HG02678 (cell line): ENCODE measurements around the gene CDCP1.
"Not testable (repeated sequence)": the region's sequence is repeated elsewhere in the genome, so short reads cannot be mapped to it uniquely, and the experiment has no call there.

Experiments
- ATAC-seq: cut with Tn5 transposase; IDR thresholded peaks from one replicate; pipeline ENCODE4 v1.9.1; 2021; ENCODE audit warnings: mild to moderate bottlenecking, moderate library complexity; ENCODE audit not compliant: unreplicated experiment

CDCP1 gene

DNA sequence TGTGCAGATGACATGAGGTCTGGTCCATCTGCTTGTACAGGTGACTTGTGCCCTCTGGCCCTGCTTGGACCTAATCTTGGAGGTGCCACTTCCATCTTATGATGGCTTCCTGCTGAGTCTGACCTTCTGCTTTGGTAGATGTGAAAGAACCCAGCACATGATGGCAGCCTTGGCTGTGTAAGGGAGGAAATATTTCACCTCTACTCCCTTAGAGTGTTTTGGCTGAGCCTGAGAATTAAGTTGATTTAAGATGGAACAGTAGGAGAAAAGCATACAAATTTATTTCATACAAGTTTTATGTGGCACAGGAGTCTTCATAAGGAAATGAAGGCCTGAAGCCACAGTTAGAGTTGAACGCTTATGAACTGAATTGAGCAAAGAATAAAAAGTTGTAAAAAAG is 27.6 kb upstream of the CDCP1 start:
- ATAC-seq, result no peak

DNA sequence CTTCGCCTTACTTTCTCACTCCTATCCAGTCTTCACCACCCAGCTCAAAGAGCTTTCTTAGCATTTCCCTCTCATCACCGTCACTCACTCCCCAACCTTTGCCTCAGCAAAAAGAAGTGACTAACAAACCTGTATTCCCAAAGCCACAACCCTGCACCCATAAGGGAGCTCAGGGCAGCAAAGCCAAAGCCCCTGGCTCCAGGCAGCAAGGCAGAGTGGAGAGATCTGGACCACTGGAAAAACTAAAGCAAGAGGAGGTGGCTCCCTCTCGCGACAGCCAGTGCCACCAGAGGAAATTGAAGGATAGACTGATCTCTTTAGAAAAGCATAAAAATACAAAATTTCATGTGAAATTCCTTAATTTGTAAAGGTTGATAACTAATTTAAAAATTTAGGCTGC is 25.1 kb upstream of the CDCP1 start:
- ATAC-seq, result no peak

DNA sequence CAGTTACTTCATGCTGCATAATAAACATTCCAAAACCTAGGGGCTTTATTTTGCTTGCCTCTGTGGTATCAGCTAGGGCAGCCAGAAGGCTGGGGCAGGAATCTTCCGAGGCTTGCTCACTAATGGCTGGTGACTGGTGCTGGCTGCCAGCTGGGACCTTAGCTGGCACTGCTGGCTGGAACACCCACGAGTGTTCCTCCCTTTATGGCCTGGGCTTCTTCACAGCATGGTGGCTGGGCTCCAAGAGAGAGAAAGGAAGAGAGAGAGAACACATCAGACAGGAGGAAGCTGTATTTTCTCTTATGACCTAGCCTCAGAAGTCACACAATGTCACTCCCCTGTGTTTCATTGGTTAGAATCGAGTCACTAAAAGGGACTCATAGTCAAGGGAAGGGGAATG is 23.9 kb upstream of the CDCP1 start:
- ATAC-seq, result no peak

DNA sequence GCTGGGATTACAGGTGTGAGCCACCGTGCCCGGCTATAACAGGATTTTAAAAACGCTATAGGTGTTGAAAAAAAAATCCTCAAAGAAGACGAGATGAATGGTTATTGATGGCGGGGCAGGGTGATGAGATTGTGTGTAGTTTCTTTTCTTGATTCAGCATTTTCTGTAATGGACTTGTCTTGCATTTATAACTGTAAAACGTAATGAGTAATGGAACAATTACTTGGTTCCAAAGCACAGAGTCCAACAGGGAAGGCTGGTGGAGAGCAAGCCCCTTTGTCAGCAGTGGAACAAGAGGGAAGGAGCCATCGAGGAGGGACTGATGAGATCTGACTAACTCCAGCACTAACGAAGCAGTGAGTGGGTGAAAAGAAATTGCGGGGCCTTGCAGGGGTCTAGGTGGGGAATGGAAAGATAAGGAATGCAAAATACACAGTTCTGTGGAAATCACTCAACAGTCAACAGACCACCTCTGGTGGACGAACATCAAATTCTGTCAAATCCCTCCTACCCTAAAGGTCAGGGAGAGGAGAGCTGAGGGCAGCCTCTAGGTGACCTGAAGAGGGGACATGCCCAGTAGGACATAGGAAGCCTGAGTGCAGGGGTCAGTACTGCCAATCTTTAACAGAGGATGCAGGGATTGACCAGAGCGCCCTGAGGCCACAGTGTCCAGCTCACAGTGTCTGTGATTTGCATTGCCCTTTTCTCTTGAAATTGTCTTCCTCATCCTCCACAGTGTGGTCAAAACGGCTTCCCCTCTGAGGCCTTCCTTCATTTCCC is 23.1 kb upstream of the CDCP1 start:
- ATAC-seq, result no peak

DNA sequence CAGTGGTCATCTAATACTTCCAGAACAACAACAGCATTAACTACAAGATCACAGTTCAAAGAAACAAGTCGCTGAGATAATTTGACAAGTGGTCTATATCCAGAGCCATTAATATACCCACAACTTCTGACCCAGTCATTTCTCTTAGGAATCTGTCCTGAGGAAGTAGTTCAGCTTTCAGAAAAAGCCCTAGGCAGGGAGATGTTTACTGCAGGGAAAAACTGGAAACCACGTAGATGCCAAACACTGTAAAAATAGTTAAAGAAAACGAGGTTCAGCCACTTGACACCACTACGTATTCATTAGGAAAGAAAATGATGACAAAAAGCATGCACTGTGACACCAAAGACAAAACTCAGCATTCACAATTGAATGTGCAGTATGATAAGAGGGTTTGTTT is 22.3 kb upstream of the CDCP1 start:
- ATAC-seq, result no peak

DNA sequence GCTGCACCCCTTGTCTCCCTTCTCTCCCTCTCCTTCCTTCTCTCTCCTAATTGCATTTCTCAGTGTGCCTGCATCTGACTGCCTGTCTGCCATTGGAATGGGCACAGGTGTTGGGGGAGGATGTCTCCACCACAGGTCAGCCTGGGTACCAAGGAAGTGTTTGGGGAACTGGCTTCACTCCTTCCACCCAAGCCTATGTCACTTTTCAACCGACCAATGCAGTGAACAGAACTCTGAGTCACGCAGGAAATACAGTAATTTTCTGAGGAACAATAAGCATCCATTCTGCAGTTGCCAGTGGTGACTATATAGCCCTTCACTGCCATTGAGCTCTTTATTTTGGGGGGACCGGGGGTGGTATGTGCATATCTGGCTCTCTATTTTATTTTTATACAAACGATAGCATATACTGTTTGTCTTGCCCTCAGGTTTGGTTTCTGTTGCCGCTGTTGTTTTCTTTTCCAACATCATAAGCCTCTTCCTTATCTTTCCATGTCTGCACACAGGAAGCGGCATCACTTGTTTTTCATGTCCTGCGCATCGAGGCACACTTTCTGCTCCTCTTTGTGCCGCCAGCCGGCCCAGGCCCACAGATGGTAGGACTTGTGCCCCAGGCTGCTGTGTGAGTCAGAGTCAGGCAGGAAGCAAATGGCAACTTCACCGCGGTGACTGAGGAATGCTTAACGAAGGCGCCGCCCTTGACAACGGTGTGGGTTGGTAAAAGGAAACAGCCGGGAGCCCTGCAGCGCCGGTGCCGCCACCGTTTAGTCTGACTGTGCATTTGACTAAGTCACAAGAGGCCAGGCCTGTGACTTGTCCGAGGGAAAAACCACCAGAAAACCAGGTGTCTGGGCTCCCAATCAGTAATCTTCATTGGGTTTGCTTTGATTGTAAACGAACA is 21.1 kb upstream of the CDCP1 start:
- ATAC-seq, result peak; percentile 86

DNA sequence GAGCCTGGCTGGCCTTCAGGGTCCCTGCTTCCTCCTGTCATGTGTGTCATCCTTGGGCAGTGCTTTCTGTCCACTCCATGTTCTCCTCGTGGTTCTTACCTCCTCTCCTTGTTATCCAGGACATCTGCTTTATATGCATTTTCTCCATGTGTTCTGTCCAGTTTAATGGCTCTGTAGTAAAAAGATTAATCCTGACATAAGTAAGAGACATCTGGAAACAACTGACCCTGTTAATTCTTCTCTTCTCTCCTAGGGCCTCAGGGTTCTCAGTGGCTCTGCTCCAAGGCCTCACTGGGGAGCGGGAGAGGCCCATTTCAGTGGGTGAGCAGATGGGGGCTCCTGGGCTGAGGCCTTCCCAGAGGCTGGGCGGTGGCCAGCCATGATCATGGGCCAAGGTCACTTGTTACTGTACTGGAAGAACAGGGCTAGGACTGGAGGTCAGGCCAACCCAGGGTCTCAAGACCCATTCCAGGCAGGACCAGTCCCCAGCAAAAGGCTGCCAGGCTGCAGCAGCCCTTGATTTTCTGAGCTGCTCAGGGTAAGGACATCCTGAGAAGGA is 20.2 kb upstream of the CDCP1 start:
- no peak for ATAC-seq

DNA sequence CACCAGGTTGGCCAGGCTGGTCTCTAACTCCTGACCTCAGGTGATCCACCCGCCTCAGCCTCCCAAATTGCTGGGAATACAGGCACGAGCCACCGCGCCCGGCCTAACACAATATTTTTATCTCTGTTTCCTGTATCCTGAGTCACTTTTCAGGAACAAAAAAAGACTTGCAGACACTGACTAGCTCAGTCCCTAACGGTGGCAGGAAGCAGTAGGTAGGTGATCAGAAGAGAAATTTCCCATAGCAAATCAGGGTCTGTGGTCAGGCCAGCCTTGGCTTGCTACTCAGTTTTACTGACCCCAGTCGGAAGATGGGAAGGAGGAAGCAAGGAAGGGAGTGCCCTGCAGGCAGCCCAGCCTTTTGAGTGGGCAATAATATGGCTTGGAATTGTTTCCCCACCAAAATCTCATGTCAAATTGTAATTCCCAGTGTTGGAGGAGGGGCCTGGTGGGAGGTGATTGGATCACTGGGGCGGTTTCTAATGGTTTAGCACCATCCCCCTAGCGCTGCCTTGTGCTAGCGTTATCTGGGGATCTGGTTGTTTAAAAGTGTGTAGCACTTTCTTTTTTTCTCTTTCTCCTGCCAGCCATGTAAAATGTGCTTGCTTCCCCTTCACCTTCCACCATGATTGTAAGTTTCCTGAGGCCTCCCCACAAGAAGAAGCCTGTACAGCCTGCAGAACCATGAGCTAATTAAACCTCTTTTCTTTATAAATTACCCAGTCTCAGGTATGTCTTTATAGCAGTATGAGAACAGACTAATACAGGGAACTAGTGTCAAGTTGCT is 19.5 kb upstream of the CDCP1 start:
- no peak for ATAC-seq

DNA sequence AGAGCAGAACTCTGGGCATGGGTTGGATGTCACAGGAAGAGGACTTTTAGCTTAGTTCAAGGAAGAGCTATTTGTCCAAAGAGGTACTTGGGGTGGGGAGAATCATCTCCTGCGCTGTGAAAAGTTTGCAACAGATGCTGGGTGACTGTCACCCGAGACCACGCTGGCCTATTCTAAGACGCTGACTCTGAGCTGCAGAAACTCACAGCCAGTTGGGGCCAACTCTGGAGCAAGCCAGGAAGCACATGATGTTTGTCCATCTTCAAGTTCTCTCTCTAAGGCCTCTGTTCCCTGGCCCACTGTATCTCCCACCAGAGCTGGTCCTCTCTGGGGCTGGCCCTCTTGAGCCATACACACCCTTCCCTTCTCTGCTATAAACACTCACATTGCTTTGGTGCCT is 17.9 kb upstream of the CDCP1 start:
- ATAC-seq, result no peak

DNA sequence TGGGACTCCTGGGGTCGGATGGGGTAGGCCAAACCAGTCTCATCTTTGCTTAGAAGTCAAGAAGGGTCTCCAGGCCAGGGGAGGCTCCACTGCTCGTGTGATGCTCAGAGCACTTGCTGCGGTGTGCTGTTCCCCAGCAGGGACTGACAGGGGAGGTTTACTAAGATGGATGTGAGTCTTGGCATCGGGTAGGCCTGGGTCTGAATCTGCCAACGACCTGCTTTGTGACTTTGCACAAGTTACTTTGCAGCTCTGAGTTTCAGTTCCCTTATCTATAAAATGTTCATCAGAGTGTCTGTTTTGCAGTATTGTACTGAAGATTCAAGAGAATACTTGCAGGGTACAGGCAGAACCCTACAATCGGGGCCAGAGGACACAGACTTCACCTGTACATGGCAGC is 17.3 kb upstream of the CDCP1 start:
- no peak for ATAC-seq

DNA sequence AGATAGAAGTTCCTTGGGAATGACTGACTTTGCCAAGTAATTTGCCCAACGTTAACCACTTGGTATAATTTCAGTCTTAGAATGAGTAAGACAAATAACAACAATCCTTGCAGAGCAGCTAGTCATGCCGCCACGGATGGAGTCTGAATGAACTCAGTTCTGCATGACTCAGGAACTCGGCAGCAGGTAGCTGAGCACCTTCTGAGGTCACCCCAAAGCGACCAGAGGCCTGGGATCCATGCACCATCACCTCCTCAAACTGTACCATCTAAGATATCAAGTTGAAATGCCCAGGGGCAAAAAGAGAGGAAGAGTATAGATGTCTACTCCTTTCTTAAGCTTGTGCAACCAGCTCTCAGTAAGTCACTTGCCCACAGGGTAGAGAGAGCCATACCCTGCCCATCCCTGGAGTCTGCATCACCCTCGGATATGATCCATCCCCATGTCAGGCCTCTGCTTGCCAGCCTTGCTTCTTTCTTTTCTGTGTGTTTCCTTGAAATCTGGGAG is 8.5 kb upstream of the CDCP1 start:
- no peak for ATAC-seq

DNA sequence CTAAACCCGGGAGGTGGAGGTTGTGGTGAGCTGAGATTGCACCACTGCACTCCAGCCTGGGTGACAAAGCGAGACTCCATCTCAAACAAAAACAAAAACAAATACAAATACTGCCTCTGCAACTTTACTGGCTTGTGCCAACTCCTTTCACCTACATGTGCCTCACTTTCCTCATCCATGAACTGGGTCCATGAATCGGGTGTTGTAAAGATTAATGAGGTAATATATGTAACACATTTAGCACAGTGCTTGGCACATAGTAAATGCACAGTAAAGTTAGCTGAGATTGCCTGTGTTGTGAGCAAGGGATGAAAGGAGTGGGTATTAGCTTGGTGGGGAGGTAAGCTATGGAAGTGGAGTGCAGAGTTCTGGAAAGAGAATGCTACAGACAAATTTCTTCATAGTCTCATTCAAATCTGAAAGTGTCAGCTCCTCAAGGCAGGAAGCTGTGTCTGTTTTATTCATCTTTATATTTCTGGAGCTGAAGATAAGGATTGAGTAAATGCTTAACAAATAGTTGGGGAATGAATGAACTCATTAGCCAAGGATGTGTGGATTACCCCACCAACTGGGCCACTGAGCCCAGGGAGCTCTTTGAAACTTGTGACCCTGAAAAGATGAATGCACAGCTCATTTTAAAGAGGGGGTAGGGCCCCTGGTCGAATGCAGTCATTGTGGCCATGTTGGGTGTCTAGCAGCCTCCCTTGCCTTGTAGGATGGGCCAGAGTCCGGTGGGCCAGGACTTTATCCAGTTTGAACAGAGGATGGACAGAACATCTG is 7.7 kb upstream of the CDCP1 start:
- no peak for ATAC-seq

DNA sequence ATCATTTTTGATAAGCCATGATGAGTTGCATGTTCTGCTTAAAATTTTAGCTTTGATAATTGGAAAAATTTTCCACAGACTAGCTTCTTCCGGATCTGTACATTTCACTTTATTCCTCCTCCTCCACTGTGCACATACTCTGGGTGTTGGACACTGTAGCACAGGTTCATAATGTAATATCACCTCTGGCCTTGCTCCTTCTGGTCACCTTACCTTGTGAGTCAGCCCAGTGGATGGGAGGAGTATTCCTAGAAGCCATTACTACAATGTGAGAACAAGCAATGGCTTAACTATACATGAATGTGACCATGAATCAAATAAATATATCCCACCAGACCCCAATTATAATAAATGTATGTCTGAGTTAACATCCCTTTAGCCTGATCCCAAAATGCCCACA is 6.1 kb upstream of the CDCP1 start:
- ATAC-seq, result no peak

DNA sequence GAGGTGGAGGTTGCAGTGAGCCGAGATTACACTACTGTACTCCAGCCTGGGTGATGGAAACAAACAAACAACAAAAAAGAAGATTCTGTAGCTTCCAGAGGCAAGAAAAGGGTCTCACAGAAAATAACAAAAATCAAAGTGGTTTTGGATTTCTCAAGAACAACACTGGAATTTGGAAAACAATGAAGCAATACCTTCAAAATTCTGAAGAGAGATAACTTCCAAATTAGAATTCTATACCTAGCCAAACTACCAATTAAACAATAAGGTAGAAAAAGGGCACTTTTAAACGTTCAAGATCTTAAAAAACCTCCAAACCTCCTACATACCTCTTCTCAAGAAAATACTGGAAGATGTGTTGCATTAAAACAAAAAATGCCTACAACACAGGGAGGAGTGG is 4.9 kb upstream of the CDCP1 start:
- no peak for ATAC-seq

DNA sequence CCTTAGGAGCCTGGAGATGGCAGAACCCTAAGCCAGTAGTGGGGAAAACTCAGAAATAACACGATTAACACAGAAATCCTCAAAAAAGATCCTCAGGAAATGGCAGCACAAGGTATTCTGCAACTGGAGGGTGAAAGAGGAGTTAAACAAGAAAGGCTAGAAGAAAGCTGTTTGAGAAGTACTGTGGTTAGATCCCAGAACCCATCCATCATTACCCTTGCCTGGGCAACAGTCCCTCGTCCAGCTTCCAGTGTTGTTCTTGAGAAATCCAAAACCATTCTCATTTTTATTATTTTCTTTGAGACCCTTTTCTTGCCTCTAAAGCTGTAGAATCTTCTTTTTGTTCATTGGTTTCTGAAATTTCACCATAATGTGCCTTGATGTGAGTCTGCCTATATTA is 2.7 kb upstream of the CDCP1 start:
- ATAC-seq, result no peak

DNA sequence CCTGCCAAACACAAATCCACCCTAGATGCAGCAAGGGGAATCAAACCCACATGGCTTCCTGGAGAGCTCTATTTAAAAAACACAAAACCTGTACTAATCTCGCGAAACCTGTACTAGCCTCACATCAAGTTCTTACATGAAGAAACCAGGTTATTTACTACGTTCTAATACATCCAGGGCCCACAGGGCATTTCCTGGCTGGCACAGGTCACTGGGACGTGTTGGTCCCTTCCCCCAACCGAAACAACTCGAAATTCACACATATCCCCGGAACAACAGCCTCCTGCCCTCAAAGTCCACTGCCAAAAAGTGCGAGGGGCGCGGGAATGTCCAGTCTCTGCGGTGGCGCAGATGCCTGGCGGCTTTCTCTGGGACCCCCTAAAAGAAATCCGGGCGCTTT is 955 bp downstream of the CDCP1 start:
- no peak for ATAC-seq

DNA sequence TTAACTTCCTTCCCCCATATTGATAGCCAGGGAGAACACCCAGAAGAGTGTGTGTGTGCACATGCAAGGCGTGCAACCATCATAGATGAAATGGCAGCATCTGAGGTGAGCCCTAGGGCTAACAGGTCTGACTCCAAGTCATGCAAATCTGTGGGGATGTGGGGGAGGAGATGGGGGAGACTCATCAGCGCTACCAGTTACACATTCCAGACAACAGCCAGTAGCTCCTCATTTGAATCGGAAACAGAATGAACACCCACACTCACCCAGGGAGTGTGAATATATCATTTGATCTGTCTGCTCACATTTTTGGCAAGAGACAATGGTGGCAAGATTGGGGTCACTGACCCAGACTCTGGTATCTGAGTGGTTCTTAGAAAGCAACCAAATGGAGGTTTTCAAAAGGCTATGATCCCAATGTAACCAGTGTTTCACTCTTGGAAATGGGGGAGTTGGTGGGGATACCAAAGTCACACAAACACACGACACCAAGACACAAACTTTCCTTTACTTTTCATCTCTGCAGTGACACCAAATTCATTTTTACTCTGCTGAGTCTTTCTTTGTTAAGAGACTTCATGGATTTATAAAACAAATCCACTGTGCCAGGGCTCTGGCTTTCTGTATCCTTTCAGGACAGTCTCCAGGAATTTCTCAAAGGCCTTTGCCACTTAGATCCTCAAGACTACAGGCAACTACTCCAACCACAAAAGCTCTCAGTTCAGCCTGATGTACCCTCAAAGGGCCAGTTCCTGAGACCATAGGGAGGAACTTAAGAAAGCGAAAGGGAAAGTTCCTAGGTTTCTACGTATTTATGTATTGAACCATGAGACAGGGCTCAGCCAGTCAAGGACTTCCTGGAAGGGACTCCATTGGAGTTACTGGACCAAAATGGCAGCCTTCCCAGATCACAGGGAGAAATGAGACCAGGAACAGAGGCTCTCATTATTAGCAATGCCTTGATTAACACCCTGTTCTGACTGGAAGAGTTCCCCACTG is 2.2 kb downstream of the CDCP1 start:
- ATAC-seq, result no peak

DNA sequence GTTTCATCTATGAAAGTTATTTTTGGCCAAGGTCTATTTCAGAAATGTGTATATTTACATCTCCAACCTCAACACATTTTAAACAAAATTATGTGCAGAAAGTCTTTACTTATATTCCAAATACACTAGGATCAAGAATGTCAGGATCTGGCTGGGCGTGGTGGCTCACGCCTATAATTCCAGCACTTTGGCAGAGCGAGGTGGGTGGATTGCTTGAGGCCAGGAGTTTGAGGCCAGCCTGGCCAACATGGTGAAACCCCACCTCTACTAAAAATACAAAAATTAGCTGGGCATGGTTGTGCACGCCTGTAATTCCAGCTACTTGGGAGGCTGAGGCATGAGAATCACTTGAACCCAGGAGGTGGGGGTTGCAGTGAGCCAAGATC is 5.4 kb downstream of the CDCP1 start:
- ATAC-seq, result not testable (repeated sequence)

DNA sequence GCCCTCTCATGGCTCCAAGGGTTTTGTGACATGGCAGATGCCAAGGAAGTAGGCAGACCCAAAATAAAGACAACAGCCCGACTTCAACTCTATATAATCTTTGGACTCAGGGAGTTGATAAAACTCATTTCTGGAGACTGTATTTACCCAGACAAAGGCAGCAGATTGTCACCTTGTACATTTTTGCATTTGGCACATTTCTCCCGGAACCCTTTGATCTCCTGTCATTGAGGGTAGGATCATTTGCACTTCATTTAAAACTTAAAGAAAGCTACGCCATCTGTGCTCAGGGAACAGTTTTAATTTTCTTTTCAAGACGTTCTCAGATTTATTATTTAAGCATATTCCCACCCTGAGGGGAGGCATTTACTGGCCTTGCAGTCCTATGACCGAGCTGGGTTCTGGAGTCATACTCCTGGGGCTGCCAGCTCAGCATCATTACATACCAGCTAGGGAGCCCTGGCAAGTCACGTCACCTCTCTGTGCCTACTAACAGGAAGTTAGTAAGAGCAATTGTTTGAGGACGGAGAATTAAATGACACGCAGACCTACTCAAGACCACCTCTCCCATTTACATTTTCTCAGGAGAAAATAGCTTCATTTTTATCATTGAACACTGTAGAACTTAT is 5.9 kb downstream of the CDCP1 start:
- no peak for ATAC-seq
